Measurements from ENCODE around the gene OR1I1.

The OR1I1 gene

DNA sequence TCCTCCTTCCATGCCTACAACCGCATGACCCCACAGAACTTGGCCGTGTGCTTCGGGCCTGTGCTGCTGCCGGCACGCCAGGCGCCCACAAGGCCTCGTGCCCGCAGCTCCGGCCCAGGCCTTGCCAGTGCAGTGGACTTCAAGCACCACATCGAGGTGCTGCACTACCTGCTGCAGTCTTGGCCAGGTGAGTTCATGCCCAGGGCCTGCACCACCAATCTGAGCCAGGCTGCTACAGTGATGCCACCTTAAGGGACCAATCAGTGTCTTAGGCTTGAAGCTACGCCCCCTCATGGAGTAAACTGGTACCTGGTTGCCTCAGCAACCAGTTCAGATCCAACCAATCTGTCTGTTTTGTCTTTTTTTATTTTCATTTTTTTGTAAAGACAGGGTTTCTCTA lies 30.4 kb downstream of the OR1I1 start:
- TF ChIP-seq POLR2AphosphoS5 (IDR thresholded peaks at IDR 0.05; ENCODE audit: low read depth, low read length) (no peak), TAF1 (IDR thresholded peaks at IDR 0.05; ENCODE audit: borderline replicate concordance, low read depth, low read length) (no peak), POLR2A (IDR thresholded peaks at IDR 0.05; ENCODE audit: low read depth, low read length) (no peak)
- DNase-seq (ENCODE audit: insufficient read length) (no peak), FAIRE-seq (no peak)

DNA sequence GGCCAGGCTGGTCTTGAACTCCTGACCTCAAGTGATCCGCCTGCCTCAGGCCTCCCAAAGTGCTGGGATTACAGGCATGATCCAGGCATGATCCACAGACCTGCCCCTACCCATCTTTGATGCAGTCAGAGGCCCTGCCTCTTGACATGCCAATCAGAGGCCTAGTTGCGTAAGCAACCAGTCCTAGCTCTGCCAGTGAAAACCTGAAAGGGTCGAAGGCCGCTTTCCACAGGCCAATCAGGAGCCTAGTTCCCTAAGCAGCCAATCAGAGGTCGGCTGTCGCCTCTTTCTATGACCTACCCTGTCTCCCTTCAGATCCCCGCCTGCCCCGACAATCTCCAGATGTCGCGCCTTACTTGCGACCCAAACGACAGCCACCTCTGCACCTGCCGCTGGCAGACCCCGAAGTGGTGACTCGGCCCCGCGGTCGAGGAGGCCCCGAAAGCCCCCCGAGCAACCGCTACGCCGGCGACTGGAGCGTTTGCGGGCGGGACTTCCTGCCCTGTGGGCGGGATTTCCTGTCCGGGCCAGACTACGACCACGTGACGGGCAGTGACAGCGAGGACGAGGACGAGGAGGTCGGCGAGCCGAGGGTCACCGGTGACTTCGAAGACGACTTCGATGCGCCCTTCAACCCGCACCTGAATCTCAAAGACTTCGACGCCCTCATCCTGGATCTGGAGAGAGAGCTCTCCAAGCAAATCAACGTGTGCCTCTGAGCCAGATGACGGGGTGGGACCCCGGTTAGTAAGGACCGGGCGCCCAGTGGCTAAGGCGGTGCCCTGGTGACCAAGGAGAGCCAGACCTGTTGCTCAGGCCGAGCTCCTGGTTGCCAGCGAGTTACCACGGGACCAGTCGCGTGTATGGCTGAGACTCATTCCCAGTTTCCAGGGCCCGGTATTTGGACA lies 31.5 kb downstream of the OR1I1 start:
- DNase-seq (ENCODE audit: insufficient read length) (peak; percentile 23), FAIRE-seq (no peak)
- no peak for TF ChIP-seq POLR2AphosphoS5 (IDR thresholded peaks at IDR 0.05; ENCODE audit: low read depth, low read length)
- TF ChIP-seq POLR2A (IDR thresholded peaks at IDR 0.05; ENCODE audit: low read depth, low read length) = no peak
- no peak for TF ChIP-seq TAF1 (IDR thresholded peaks at IDR 0.05; ENCODE audit: borderline replicate concordance, low read depth, low read length)

DNA sequence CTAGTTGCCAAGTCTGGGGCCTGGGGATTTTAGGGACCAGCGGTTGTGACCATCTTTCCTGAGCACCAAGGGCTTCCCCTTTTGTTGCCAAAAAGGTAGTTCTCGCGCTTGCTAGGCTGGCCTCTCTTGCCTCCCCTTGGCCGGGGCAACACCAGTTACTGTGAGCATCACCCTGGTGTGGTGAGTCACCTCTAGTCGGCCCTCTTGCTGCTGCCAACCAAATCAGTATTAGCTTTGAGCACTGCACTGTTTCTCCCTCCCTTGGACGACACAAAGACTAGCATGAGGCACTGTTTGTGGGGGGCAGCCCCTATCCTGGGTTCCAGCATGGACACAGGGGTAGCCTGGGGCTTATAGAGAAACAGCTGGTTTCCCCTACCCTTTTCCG lies 32.1 kb downstream of the OR1I1 start:
- TF ChIP-seq POLR2A (IDR thresholded peaks at IDR 0.05; ENCODE audit: low read depth, low read length) (no peak), POLR2AphosphoS5 (IDR thresholded peaks at IDR 0.05; ENCODE audit: low read depth, low read length) (no peak)
- FAIRE-seq = no peak
- no peak for DNase-seq (ENCODE audit: insufficient read length)

DNA sequence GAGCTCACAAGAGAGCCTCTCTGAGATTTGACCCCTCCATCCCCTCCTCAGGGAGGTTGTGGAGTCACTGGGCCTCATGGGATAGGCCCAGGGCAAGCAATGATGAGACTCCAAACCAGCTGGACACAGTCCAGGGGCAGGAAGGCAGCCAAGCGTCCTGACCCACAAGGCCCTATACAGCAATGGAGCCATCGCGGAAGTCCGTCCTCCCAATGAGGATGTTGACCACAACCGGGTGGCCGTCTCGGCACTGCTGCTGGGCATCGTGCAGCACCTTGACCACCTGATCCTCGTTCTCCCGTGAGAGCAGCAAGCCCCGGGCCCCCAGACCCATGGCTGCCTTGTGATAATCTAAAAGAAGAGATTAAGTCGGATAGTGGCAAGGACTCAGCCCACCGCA lies 33.1 kb downstream of the OR1I1 start:
- TF ChIP-seq POLR2A (IDR thresholded peaks at IDR 0.05; ENCODE audit: low read depth, low read length) (no peak), TAF1 (IDR thresholded peaks at IDR 0.05; ENCODE audit: borderline replicate concordance, low read depth, low read length) (no peak), POLR2AphosphoS5 (IDR thresholded peaks at IDR 0.05; ENCODE audit: low read depth, low read length) (no peak)
- no peak for FAIRE-seq
- no peak for DNase-seq (ENCODE audit: insufficient read length)

DNA sequence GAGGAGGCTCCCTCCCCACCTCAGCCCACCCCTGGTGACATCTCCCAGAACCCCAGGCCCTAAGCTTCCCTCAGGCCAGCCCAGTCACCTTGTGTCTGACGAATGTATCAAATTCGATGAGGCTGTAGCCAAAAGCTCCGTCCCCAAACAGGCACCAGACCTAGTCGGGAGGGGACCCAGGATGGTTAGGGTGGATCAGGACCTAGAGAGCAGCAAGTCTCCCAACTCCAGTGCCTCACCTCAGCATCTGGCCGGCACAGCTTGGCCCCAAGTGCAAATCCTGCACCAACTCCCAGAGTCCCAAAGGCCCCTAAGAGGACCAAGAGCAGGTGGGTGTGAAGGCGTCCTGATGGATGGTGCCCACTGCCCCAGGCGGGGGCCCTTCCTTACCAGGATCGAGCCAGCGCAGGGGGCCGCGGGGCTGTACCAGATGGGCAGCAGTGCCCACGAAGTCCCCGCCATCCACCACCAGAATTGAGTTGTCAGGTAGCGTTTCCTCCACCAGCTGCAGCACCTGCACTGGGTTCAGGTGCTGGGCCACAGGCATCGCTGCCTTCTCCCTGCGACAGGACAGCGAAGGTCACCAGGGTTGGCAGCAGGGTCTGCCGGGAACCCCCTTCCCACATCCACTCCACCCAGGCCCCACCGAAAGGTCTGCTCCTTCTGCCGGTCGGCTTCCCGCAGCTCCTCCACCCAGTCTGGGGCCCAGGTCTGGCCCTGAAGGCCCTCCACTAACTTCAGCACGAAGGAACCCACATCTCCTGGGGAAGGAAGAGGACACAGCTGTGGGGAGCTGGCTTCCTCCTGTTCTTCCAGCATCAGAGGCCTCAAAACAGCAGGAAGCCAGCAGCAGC lies 34.0 kb downstream of the OR1I1 start:
- DNase-seq (ENCODE audit: insufficient read length) (no peak), FAIRE-seq (no peak)
- no peak for TF ChIP-seq POLR2A (IDR thresholded peaks at IDR 0.05; ENCODE audit: low read depth, low read length)
- TF ChIP-seq POLR2AphosphoS5 (IDR thresholded peaks at IDR 0.05; ENCODE audit: low read depth, low read length) = no peak
- no peak for TF ChIP-seq TAF1 (IDR thresholded peaks at IDR 0.05; ENCODE audit: borderline replicate concordance, low read depth, low read length)

DNA sequence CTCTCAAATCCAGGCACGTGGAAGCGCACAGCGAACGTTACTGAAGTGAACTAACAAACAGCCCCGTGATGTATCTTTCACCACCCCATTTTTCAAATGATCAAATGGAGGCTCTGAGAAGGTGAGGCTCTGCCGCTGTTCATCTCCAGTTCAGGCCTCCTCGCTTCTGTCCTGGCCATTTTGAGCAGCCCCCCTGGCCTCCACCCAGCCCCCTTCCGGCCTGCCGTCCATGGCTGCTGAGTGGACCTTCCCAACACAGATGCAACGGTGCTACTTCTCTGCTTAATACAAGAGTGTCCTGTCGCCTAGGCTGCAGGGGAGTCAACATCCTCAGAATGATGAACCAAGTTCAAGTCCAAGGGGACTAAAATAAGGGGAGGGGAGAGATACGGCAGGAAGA lies 34.8 kb downstream of the OR1I1 start:
- no peak for DNase-seq (ENCODE audit: insufficient read length)
- TF ChIP-seq TAF1 (IDR thresholded peaks at IDR 0.05; ENCODE audit: borderline replicate concordance, low read depth, low read length) (no peak), POLR2A (IDR thresholded peaks at IDR 0.05; ENCODE audit: low read depth, low read length) (no peak), POLR2AphosphoS5 (IDR thresholded peaks at IDR 0.05; ENCODE audit: low read depth, low read length) (no peak)
- FAIRE-seq = no peak

DNA sequence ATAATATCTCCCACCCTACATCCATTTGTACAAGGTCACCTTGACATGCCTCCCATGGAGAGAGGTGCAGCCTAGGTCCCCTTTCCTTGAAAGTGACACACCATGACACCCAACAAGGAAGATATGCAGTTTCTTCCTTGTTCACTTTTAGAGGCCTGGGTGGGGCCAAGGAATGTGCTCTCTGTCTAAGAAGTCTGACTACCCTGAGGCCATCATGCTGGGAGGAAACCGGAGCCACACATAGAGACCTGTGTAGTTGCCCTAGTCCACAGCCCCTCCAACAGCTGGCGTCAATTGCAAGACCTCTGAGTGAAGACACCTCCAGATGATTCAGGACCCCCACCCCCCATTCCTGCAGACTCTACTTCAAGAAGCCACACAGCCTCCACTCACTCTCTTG lies 36.2 kb downstream of the OR1I1 start:
- DNase-seq (ENCODE audit: insufficient read length) (no peak), FAIRE-seq (no peak)
- TF ChIP-seq POLR2A (IDR thresholded peaks at IDR 0.05; ENCODE audit: low read depth, low read length) (no peak), TAF1 (IDR thresholded peaks at IDR 0.05; ENCODE audit: borderline replicate concordance, low read depth, low read length) (no peak), POLR2AphosphoS5 (IDR thresholded peaks at IDR 0.05; ENCODE audit: low read depth, low read length) (no peak)

DNA sequence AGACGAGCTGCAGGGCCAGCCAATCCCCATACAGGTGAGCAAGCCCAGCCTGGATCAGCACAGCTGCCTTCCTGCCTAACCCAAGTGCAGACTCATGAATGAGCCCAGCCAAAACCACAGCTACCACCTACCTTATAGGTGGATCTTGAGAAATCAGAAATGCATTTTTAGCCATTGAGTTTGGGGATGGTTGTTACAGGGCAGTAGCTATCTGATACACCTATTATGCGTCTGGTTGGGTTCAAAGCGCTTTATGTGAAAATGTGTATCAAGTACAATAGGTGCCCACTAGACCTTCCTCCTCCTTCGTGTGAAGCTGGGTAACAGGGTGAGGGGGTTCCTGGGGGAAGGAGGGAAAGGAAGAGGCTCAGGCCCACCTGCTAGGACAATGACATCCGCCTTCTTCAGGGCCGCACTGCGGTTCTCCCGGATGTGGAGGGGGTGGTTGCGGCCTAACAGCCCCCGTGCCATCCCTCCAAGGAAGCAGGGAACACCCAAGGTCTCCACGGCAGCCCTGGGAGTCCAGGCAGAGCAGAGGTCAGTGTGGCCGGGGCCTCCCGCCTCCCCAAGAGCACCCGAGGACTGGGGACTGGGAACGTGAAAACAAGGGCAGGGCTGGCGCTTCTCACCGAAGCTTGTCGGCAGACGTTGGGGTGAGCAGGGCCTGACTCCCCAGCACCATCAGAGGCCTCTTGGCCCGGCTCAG lies 36.9 kb downstream of the OR1I1 start:
- no peak for DNase-seq (ENCODE audit: insufficient read length)
- no peak for FAIRE-seq
- no peak for TF ChIP-seq POLR2AphosphoS5 (IDR thresholded peaks at IDR 0.05; ENCODE audit: low read depth, low read length)
- TF ChIP-seq POLR2A (IDR thresholded peaks at IDR 0.05; ENCODE audit: low read depth, low read length) = no peak
- no peak for TF ChIP-seq TAF1 (IDR thresholded peaks at IDR 0.05; ENCODE audit: borderline replicate concordance, low read depth, low read length)

DNA sequence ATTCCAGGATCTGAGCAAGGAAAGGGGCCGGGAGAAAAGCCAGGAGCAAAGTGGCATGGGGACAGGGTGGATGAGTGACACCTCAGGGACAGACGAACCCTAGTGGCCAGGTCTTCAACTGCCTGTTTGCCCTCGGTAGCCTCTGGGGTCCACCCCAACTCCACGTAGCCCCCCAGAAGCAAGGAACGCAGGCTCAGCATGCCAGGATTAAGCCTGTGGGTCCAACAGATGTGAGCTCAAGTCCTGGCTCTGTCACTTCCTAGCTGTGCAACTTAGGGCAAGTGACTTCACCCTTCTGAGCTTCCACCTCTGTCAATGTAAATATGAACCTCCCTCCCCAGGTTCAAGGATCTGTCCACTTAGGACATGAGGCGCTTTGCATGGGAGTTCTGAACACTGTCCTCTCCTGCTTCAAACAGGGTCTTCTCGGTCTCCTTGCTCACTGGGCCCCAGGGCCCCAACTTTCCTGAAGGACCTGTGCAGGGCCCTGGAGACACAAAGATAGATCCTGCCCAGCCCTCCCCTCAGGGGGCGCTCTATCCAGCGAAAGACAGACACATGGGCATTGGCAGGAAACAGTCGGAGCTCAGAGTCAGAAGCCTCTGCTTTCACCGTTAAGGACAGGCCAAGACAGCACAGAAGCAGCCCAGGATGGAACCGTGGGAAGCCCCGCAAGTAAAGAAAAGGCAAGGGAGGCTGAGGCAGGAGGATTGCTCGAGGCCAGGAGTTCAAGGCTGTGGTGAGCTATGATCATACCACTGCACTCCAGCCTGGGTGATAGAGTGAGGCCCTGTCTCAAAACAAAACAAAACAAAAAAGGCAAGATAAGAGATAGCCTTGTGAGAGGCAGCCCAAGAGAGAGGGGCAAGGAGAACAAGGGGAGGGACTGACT lies 38.4 kb downstream of the OR1I1 start:
- FAIRE-seq = no peak
- TF ChIP-seq POLR2A (IDR thresholded peaks at IDR 0.05; ENCODE audit: low read depth, low read length) (no peak), TAF1 (IDR thresholded peaks at IDR 0.05; ENCODE audit: borderline replicate concordance, low read depth, low read length) (no peak)
- no peak for DNase-seq (ENCODE audit: insufficient read length)

DNA sequence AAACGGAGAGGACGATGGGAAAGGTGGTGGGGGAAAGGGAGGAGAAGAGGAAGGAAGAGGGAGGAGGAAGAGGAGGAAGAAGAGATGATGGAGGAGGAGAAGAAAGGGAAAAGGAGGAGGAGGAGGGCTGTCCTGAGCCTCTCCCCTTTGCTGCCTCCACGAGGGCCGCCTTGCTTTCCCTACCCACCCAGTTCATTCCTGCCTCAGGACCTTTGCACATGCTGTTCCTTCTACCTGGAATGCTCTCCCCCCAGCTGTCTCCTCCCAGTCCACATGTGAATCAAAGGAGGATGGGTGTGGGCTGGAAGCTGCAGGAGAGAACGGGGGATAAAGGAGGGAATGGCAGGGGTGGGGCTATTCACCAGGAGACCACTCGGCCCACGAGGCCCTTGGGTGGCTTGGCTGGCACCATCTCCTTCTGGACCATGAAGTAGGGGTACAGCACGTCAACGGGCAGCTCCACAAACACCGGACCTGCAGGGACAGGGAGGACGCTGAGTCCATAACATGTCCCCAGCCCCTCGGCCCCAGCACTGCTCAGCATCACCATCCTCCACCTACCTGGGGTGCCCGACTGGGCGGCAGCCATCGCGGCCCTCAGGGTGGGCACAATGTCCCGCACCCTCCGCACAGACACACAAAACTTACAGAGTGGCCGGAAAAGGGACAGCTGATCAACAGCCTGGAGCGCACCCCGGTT lies 40.5 kb downstream of the OR1I1 start:
- no peak for FAIRE-seq
- TF ChIP-seq POLR2AphosphoS5 (IDR thresholded peaks at IDR 0.05; ENCODE audit: low read depth, low read length) = no peak
- DNase-seq (ENCODE audit: insufficient read length) = no peak
